ENCODE data around the gene DYNC1H1. TPM values are rescaled to one million over a fixed set of nuclear protein-coding genes. Genes with fewer than 3 reads are reported as not detected.
"Not testable (repeated sequence)": the region's sequence is repeated elsewhere in the genome, so short reads cannot be mapped to it uniquely, and the experiment has no call there.

Gene DYNC1H1
- total RNA-seq, 1 donor from 2014 or later, result 677 TPM

- no peak for DNase-seq
Measured at GRCh38 chr14:102071283-102071998, 107.1 kb downstream of the DYNC1H1 start.

DNA sequence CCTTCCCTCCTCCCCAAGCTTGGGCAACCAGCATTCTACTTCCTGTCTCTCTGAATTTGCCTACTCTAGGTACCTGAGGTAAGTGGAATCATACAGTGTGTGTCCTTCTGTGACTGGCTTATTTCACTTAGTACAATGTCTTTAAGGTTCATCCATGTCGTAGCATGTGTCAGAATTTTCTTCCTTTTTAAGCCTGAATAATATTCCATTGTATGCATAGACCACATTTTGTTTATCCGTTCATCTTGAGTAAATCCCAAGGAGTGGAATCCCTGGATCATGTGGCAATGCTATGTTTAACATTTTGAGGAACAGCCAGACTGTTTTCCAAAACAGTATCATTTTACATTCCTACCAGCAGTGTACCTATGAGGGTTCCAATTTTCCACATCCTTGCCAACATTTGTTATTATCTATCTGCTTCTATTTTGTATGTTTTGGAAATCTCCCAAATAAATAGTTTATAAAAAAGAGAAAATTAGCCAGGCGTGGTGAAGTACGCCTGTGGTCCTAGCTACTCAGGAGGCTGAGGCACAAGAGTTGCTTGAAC is 110.1 kb downstream of the DYNC1H1 start:
- DNase-seq, result no peak

- DNase-seq, result no peak
Measured at GRCh38 chr14:102075155-102075554, 110.8 kb downstream of the DYNC1H1 start.

- DNase-seq, result no peak
Measured at GRCh38 chr14:102077382-102077709, 113.0 kb downstream of the DYNC1H1 start.

- not testable (repeated sequence) for DNase-seq
Measured at GRCh38 chr14:102078361-102078791, 114.0 kb downstream of the DYNC1H1 start.

GRCh38 chr14:102078831-102079699 is 114.7 kb downstream of the DYNC1H1 start:
- DNase-seq, result no peak

- no peak for DNase-seq
Measured at GRCh38 chr14:102079700-102079979, 115.3 kb downstream of the DYNC1H1 start.

DNA sequence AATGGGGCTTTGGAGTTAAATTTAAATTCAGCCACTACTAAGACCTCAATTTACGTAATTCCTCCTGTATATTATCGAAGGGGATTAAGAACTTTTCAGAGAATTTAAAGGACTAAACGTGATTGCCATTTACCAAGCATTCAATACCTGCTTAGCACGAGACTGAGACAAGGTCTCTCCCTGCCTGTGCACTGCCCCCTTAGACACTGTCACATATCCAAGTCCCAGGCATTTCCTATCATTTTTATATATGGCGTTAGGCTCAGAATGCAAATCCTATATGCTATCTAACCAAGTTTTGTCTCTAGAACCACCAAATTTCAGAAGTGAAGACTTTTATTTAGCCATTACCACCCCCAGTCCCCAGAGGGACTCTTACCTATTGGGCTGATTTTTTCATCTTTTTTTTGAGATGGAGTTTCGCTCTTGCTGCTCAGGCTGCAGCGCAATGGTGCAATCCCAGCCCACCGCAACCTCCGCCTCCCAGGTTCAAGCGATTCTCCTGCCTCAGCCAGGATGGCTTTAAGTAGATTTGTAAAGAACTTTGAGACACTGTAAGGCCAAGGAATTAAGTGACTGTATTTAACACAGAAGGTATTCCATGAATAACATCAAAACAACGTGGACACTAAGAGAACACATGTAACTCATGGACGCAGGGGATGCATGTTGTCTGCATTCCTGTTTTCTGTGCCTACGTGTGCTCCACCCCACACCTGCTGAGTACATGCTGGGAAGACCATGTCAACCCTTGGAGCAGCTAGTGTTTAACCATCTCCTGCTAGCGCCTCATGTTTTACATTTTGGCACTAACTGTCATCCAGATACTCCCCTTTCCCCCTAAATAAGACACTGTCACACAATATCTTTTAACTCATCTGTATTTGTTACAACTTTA is 116.1 kb downstream of the DYNC1H1 start:
- DNase-seq, result no peak

GRCh38 chr14:102081231-102082080 is 117.1 kb downstream of the DYNC1H1 start:
- no peak for DNase-seq

- DNase-seq, result not testable (repeated sequence)
Measured at GRCh38 chr14:102084522-102084921, 120.1 kb downstream of the DYNC1H1 start.

- no peak for DNase-seq
Measured at GRCh38 chr14:102084931-102085330, 120.6 kb downstream of the DYNC1H1 start.

DNA sequence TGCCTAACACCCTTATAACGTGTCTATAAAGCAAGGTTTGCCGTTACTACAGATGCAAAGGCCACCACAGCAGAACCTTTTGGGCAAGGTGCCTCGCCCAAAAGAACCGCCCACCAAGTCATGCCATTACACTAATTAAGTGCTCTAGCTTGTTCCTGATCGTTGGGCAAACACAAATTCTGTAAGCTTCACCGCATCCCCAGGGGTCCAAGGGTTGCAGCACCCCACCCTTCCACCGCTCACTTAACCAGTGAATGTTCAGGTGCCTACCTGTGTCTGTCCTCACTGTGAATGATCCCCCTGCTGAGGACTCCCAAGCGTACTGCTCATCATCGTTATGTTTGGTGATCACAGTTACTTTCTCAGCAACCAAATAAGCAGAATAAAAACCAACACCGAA is 121.1 kb downstream of the DYNC1H1 start:
- no peak for DNase-seq

DNA sequence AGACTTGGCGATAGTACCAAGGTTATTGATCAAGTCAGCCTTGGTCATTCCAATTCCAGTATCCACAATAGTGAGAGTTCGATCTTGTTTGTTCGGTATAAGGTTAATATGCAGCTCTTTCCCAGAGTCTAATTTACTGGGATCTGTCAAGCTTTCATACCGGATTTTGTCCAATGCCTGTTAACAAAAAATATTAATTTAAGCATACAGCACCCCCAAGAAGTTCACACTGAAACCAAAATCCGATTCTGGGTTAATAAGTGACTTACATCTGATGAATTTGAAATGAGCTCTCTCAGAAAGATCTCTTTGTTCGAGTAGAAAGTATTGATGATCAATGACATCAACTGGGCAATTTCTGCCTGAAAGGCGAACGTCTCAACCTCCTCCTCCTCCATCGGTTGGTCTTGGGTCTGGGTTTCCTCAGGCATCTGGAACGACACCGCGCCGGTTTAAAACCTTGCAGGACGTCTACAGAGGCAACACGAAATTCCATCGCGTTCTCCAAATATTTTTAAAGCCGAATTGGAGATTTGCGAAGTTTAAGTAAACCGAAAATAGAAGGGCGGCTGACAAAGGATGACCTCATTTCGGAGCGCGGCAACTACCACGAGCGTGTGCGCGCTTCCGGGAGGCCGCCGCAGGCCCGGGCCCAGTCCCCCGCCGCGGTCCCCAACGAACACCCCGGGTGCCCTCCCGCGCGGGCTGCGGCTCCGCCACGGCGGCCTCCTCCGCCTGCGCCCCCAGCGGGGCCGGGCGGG is 121.8 kb downstream of the DYNC1H1 start:
- DNase-seq, result no peak

GRCh38 chr14:102086709-102086971 is 122.3 kb downstream of the DYNC1H1 start:
- no peak for DNase-seq

GRCh38 chr14:102086972-102087761 is 122.8 kb downstream of the DYNC1H1 start, which contains the start of gene HSP90AA1:
Gene HSP90AA1, minus strand, starts transcription at chr14:102087044. Its CDS starts 666 bp downstream, at chr14:102086378.
- DNase-seq, result peak; percentile 77

DNA sequence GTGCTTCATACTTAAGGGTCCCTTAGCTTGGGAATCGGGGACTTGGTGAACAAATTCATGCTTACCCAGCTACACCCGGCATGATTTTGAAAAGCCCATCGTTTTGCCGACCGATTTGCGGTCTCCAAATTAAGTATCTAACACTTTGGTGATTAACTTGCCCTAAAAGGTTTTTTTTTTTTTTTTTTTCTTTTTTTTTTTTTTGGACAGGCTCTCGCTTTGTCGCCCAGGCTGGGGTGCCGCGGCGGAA is 123.3 kb downstream of the DYNC1H1 start:
- DNase-seq, result no peak

DNA sequence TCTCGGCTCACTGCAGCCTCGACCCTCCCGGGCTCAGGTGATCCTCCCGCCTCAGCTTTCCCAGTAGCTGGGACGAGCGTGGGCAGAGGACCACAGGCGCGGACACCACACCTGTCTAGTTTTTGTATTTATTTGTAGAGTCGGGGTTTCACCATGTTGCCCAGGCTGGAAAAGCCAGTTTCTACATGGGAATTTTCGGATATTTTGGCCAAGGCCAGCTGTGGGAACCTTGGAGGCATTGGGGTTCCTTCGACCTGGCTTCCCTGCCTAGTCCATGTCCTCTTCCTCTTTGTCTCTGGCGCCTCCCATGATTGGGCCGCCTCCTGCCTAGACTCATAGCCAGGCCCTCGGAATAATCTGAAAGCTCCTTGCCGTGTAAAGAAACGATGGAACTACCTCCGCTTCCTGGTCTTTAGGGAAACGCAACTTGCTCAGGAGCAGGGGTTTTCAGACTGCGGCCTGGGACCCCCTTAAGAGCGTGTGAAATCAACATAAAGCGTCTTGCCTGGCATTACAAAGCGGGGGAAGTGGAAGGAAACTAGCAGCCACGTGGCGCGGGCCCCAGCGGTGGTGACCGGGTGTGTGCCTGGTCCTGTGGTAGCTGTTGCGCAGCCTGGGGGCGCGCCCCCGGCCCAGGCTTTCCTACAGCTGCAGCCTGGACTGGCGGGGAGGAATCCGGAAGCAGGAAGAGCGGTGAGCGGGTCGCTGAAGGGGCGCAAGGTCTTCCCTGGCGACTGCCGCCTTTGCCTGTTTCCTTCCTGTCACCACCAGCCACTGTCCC is 123.8 kb downstream of the DYNC1H1 start:
- DNase-seq, result no peak

DNA sequence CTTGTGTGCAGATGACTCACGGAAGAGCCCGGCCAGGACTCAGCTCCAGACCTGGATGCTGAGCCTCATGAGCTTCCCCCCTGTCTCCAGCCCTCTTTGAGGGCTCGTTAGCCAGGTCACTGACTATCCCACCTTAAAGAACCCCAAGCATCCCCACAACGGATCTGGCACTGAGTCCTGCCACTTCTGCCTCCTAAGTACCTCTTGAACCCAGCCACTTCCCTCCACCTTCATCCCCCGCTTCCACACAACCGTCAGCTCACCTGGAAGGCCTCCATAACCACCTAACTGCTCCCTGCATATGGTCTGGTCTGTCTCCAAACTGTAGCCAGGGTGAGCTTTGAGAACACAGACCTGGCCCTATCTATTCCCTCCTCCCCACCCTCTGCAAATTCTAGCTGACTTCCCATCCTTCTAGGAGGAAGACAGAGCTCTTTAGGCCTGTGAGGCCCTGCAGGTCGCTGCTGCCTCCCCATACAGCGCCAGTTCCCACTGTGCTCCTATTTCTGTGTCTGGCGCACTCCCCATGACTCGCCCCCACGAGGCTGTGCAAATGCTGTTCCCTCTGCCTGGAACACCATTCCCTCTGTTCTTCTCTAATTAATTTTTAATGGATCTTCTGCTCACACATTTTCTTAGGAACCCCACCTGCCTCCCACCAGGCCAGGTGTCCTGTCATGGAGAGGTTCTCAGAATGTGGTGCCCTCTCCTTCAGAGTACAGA is 125.4 kb downstream of the DYNC1H1 start:
- no peak for DNase-seq

DNA sequence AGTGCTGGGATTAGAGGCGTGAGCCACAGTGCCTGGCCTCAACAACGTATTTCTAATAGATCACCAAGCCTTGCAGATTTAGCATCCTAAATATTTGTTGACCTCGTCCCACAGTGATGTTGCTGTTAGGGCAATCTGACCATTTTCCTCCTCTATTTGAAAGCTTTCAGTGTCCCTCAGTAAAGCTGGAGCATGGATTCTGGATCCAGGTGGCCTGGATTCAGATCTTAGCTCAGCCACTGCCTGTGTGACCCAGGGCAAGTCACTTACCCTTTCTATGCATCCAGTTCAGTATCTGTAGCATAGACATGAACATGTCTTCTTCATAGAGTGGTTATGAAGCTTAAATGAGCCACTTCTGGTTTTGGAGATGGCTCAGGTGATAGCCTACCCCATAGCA is 126.3 kb downstream of the DYNC1H1 start:
- no peak for DNase-seq

Measured in occipital lobe (tissue), 2 donors.